CD1c-positive myeloid dendritic cell (primary cell): ENCODE results near the gene PRKAR2B.
A peak's percentile ranks its signal among the peaks of the same experiment; 100 is the strongest.

Experiments
- DNase-seq: peaks from one replicate; pipeline ENCODE4 v3.0.0-alpha.2; 2016; ENCODE audit errors: extremely low spot score

Gene PRKAR2B

GRCh38 chr7:107181172-107181571, 136.7 kb downstream of the PRKAR2B start:
- no peak for DNase-seq

GRCh38 chr7:107185716-107186115, 141.2 kb downstream of the PRKAR2B start:
- no peak for DNase-seq

GRCh38 chr7:107186240-107186639, 141.7 kb downstream of the PRKAR2B start:
- no peak for DNase-seq

GRCh38 chr7:107187774-107188173, 143.3 kb downstream of the PRKAR2B start:
- no peak for DNase-seq

GRCh38 chr7:107190090-107190489, 145.6 kb downstream of the PRKAR2B start:
- DNase-seq = no peak

GRCh38 chr7:107194052-107194451, 149.5 kb downstream of the PRKAR2B start:
- no peak for DNase-seq

- no peak for DNase-seq
Measured at GRCh38 chr7:107196834-107197610, 152.5 kb downstream of the PRKAR2B start.

- DNase-seq = peak; percentile 20
Measured at GRCh38 chr7:107201795-107202450, 157.4 kb downstream of the PRKAR2B start.

GRCh38 chr7:107203607-107204006, 159.1 kb downstream of the PRKAR2B start:
- no peak for DNase-seq

- no peak for DNase-seq
Measured at GRCh38 chr7:107206136-107206535, 161.6 kb downstream of the PRKAR2B start.

GRCh38 chr7:107206706-107207105, 162.2 kb downstream of the PRKAR2B start:
- DNase-seq = no peak

GRCh38 chr7:107207459-107207858, 163.0 kb downstream of the PRKAR2B start:
- DNase-seq = no peak

GRCh38 chr7:107208024-107208521, 163.6 kb downstream of the PRKAR2B start:
- no peak for DNase-seq

GRCh38 chr7:107208563-107208962, 164.1 kb downstream of the PRKAR2B start:
- DNase-seq = no peak

- DNase-seq = no peak
Measured at GRCh38 chr7:107209565-107209964, 165.1 kb downstream of the PRKAR2B start.

- no peak for DNase-seq
Measured at GRCh38 chr7:107210400-107210799, 165.9 kb downstream of the PRKAR2B start.
